Left ventricle myocardium inferior (tissue), 1 donor: Measurements from ENCODE around the gene FAF1. TPM values are rescaled to one million over a fixed set of nuclear protein-coding genes. Genes with fewer than 3 reads are reported as not detected.

ENCODE experiments used
- DNase-seq: peaks from one replicate; pipeline ENCODE4 v3.0.0-alpha.2; 2020
- H3K27ac ChIP-seq: fragments of 200-600 bp; replicated peaks from 2 replicates; pipeline ENCODE4 v1.8.0; 2021
- H3K27me3 ChIP-seq: fragments of 200-600 bp; 2 replicates; pipeline ENCODE4 v1.8.0; 2021; ENCODE audit warnings: low read depth
- H3K36me3 ChIP-seq: fragments of 200-600 bp; 2 replicates; pipeline ENCODE4 v1.8.0; 2021
- H3K4me1 ChIP-seq: fragments of 200-600 bp; 2 replicates; pipeline ENCODE4 v1.8.0; 2021
- H3K4me3 ChIP-seq: fragments of 200-600 bp; 2 replicates; pipeline ENCODE4 v1.8.0; 2021; ENCODE audit warnings: mild to moderate bottlenecking, moderate library complexity
- H3K9me3 ChIP-seq: fragments of 200-600 bp; replicated peaks from 2 replicates; pipeline ENCODE4 v1.8.0; 2021
- intact Hi-C: fragments of 100-400 bp; cut with micrococcal nuclease; formaldehyde crosslinking; loops from one replicate; pipeline ENCODE4 v1.11.0; 2022
- total RNA-seq: library from RNA; stranded (reverse); fragmentation: NEBNext Ultra II Directional; extraction: Animal tissue kit (Norgen Biotek cat#: 25700); gene quantifications from one replicate; pipeline ENCODE4 v1.2.1, GENCODE V29; 2021
- TF ChIP-seq, protein P1 (sequence below): fragments of 200-600 bp; IDR thresholded peaks from 2 replicates; pipeline ENCODE4 v1.8.0; 2021; ENCODE audit warnings: antibody characterized with exemption, mild to moderate bottlenecking, borderline replicate concordance
- donor health status: DM: no; HTN: yes; CAD: no; lungs with severe emphysema.

Gene FAF1
- total RNA-seq, 1 donor from 2014 or later: 80.0 TPM

DNA sequence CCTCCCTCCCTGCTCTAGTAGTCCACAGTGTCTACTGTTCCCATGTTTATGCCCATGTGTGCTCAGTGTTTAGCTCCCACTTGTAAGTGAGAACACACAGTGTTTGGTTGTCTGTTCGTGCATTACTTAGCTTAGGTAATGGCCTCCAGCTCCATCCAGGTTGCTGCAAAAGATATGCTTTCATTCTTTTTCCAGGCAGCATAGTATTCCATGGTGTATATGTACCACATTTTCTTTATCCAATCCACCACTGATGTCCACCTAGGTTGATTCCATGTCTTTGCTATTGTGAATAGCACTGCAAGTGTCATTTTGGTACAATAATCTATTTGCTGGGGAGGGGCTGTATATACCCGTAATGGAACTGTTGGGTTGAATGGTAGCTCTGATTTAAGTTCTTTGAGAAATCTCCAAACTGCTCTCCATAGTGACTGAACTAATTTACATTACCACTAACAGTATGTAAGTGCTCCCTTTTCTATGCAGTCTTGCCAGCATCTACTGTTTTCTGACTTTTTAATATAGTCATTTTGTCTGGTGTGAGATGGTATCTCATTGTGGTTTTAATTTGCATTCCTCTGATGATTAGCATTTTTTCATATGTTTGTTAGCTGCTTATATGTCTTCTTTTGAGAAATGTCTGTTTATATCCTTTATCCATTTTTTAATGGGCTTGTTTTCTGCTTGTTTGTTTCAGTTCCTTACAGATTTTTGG is 344.9 kb downstream of the FAF1 start:
- no peaks in the 10 kb centered on the region for H3K4me1 ChIP-seq
- no peak overlapping the region for H3K27ac ChIP-seq
- no peaks in the 10 kb centered on the region for H3K27me3 ChIP-seq
- no peak overlapping the region for H3K4me3 ChIP-seq
- TF ChIP-seq, protein P1, sequence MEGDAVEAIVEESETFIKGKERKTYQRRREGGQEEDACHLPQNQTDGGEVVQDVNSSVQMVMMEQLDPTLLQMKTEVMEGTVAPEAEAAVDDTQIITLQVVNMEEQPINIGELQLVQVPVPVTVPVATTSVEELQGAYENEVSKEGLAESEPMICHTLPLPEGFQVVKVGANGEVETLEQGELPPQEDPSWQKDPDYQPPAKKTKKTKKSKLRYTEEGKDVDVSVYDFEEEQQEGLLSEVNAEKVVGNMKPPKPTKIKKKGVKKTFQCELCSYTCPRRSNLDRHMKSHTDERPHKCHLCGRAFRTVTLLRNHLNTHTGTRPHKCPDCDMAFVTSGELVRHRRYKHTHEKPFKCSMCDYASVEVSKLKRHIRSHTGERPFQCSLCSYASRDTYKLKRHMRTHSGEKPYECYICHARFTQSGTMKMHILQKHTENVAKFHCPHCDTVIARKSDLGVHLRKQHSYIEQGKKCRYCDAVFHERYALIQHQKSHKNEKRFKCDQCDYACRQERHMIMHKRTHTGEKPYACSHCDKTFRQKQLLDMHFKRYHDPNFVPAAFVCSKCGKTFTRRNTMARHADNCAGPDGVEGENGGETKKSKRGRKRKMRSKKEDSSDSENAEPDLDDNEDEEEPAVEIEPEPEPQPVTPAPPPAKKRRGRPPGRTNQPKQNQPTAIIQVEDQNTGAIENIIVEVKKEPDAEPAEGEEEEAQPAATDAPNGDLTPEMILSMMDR: no peak
- DNase-seq: no peak
- H3K36me3 ChIP-seq: peaks cover 5% of the 10 kb centered on the region
- intact Hi-C loops: no loop called here
- H3K9me3 ChIP-seq: no peaks in the 10 kb centered on the region

DNA sequence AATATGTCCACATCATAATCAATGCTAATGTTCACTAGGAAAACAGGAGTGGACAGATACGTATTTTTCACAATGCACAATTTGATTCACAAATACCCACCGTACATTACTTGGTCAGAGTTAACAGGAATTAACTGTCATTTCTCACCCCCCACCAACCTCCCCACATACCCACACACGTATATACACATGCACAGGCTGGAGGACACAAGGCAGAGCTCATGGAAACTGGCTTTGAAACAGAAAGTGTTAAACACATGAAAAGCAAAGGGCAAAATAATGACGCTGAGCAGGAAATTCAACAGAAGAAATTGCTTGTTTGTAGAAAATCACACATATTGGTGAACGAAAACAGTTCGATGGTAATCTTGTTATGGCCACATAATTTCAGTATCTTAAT is 348.4 kb downstream of the FAF1 start:
- H3K4me1 ChIP-seq: no peaks in the 10 kb centered on the region
- no peak overlapping the region for H3K4me3 ChIP-seq
- H3K36me3 ChIP-seq: peaks cover 5% of the 10 kb centered on the region
- H3K27me3 ChIP-seq: no peaks in the 10 kb centered on the region
- no peak for DNase-seq
- H3K9me3 ChIP-seq: no peaks in the 10 kb centered on the region
- H3K27ac ChIP-seq: no peak overlapping the region
- TF ChIP-seq, protein P1: no peak
- intact Hi-C loops: no loop called here

DNA sequence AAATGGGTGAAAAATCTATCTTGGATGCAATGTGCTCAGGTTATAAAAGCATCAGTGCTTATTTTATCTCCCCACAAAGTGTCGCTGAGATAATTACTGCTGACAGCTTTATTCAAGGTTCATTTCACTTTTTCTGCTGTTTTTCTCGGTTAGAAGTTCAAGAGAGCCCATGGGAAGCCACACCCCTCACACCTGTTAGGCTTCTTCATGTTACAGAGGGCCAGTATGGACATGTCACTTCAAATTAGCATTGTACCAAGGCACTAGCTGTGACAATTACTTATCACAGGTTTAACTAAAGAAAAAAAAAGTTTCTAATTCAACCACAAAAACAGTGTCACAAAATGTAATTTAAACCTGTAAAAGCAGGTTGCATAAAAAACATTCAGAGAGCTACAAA is 349.5 kb downstream of the FAF1 start:
- intact Hi-C loops: no loop called here
- no peaks in the 10 kb centered on the region for H3K9me3 ChIP-seq
- DNase-seq: no peak
- TF ChIP-seq, protein P1: no peak
- no peaks in the 10 kb centered on the region for H3K4me1 ChIP-seq
- no peak overlapping the region for H3K4me3 ChIP-seq
- no peak overlapping the region for H3K27ac ChIP-seq
- no peaks in the 10 kb centered on the region for H3K27me3 ChIP-seq
- peaks cover 5% of the 10 kb centered on the region for H3K36me3 ChIP-seq

DNA sequence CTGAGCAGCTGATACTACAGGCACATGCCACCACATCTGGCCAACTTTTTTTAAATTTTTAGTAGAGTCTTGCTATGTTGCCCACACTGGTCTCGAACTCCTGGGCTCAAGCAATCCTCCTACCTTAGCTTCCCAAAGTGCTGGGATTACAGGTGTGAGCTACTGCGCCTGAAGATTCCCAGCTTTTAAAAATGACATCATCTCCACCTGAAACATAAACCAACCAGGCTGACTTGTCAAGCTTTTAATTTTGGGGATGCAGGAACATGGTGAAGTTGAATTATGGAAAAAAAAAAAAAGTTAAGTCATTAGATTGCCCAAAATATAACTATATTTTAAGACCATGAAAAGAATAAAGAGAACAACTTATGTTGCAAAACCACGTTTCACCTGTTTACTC is 350.6 kb downstream of the FAF1 start:
- Histone ChIP-seq H3K4me1 (no peaks in the 10 kb centered on the region), H3K9me3 (no peaks in the 10 kb centered on the region), H3K36me3 (no peaks in the 10 kb centered on the region), H3K27ac (no peak overlapping the region), H3K4me3 (no peak overlapping the region), H3K27me3 (no peaks in the 10 kb centered on the region)
- TF ChIP-seq, protein P1: no peak
- intact Hi-C loops: no loop called here
- DNase-seq: no peak

DNA sequence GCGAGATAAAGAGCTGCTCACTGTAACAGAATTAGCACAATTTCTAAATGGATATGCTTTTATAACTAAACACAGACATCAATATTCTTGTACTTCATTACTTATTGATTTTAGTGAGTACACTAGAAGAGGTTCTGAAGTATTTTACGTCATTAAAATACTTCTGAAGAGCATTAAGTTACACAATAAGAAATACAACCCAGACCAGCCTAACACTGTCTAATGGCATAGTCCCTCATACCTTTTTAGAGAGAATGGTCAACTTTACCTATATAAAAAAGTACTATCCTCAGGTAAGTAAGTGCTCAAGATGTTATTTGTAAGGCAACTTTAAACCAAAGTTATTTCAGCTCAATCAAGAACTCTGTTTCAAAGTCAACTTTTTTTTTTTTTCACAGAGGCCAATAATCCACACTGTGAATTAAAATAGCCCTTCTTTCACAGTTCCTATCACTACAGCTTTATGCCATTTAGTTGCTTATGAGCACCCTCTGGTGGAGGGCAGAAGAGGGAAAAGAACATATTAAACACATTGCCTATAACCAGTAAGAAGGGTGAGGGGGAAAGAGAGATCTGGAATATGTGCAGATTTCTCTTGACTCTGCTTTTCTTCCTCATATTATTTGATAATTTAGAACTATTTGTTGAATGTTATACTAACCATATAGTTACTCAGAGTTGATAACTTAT is 354.7 kb downstream of the FAF1 start:
- Histone ChIP-seq H3K27ac (no peak overlapping the region), H3K36me3 (no peaks in the 10 kb centered on the region), H3K4me1 (no peaks in the 10 kb centered on the region), H3K9me3 (no peaks in the 10 kb centered on the region), H3K27me3 (no peaks in the 10 kb centered on the region), H3K4me3 (no peak overlapping the region)
- intact Hi-C loops: no loop called here
- TF ChIP-seq, protein P1: peak; percentile 33
- no peak for DNase-seq
